Skin of body (tissue), 2 donors: ENCODE data around the gene CUL9. TPM values are rescaled to one million over a fixed set of nuclear protein-coding genes. Genes with fewer than 3 reads are reported as not detected.

Source experiments
- DNase-seq: peaks from one replicate; lab custom pipeline; 2025; lab: John Stamatoyannopoulos, UW
- total RNA-seq: library from RNA; depleted of rRNA; stranded (reverse); fragments of >200 nt; gene quantifications from one replicate; pipeline ENCODE4 v1.2.3, GENCODE V29; 2014

CUL9 gene
- total RNA-seq, 1 donor from 2014 or later: 18.8 TPM

- no peak for DNase-seq
These were observed 87.4 kb downstream of the CUL9 start for GRCh38 chr6:43269273-43270007.

DNA sequence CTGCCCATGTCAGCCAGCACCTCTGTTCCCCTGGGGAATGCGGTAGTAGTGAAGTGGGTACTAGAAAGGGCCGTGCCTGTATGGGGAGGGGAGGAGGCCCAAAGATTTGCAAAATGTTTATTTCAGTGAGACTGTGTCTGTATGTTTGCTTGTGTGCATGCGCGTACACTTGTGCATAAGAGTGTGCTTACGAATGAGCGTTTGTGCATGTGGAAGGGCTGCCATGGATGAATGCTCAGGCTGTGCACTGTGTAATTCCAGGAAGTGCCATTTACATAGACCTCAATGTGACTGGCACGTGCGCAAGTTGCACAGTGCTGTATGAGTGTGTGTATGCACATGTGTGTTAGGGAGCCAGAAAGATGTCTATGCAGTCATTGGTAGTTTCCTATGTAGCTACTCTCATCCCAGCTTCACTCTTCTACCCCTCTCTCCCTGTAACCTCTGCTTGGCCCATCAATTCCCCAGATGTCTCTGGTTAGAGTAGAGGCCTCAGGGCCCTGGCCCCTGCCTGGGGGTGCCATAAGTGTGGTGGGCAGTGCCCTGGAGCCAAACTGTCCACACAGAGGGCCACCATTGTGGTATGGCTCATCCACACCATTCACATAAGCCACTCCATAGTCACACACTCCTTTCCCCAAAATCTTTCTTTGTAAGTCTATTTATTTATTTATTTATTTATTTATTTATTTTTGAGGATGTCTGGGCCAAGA lies 89.3 kb downstream of the CUL9 start:
- DNase-seq: no peak

- DNase-seq: no peak
These were observed 89.9 kb downstream of the CUL9 start for GRCh38 chr6:43271944-43272343.

- no peak for DNase-seq
These were observed 91.7 kb downstream of the CUL9 start for GRCh38 chr6:43273707-43274106.

Other genes starting within 250 kb of the CUL9 start
- gene GNMT, start 221.4 kb upstream of the CUL9 start, total RNA-seq: 0.20 TPM
- 13.1 TPM for gene PEX6, start 203.0 kb upstream of the CUL9 start, total RNA-seq
- 23.8 TPM for gene PPP2R5D, start 197.6 kb upstream of the CUL9 start, total RNA-seq
- 28.9 TPM for gene MEA1, start 168.2 kb upstream of the CUL9 start, total RNA-seq
- gene KLHDC3, start 167.9 kb upstream of the CUL9 start, total RNA-seq: 82.3 TPM
- 36.2 TPM for gene RRP36, start 160.6 kb upstream of the CUL9 start, total RNA-seq
- gene CUL7, start 128.3 kb upstream of the CUL9 start, total RNA-seq: 20.3 TPM
- 17.3 TPM for gene MRPL2, start 122.8 kb upstream of the CUL9 start, total RNA-seq
- gene KLC4, start 122.6 kb upstream of the CUL9 start, total RNA-seq: 15.6 TPM
- 121 TPM for gene PTK7, start 105.9 kb upstream of the CUL9 start, total RNA-seq
- gene SRF, start 10.9 kb upstream of the CUL9 start, total RNA-seq: 12.5 TPM
- 26.3 TPM for gene DNPH1, start 47.3 kb downstream of the CUL9 start, total RNA-seq
- 0.10 TPM for gene TTBK1, start 61.3 kb downstream of the CUL9 start, total RNA-seq
- gene SLC22A7, start 116.1 kb downstream of the CUL9 start, total RNA-seq: not detected
- 1.1 TPM for gene CRIP3, start 126.6 kb downstream of the CUL9 start, total RNA-seq
- gene ZNF318, start 187.5 kb downstream of the CUL9 start, total RNA-seq: 10.3 TPM
- 9.6 TPM for gene ABCC10, start 245.3 kb downstream of the CUL9 start, total RNA-seq